NCI-H1694 (cell line): ENCODE results near the gene ARHGEF12.

Experiments used
- DNase-seq: peaks from one replicate; lab custom pipeline; 2025; lab: John Stamatoyannopoulos, UW

ARHGEF12 gene

GRCh38 chr11:120318906-120319305 lies 17.3 kb upstream of the ARHGEF12 start:
- no peak for DNase-seq

- no peak for DNase-seq
Observed at GRCh38 chr11:120324932-120325810, 11.0 kb upstream of the ARHGEF12 start, which contains the start of gene TLCD5. TLCD5 (plus strand) TSS chr11:120325299; CDS start chr11:120327442, 2,143 bp downstream.

DNA sequence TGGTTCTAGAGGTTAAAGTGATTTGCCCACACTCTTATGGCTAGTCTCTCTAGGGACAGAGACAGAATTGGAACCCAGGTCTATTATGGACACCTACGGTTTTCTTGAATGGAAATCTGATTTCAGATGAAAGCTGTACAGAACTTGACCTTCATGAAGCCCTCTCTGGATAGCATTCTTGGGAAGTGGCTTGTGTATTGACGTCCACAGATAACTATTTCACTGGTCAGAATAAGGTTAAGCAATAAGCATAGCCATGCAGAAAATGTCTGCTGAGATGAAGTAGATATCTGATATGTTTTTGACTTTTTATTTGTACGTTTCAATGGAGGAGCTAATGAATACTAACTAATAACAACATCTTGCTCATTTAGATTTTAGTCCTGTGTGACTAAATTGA lies 10.0 kb upstream of the ARHGEF12 start:
- no peak for DNase-seq

GRCh38 chr11:120326845-120327281 lies 9.3 kb upstream of the ARHGEF12 start:
- DNase-seq = no peak

DNA sequence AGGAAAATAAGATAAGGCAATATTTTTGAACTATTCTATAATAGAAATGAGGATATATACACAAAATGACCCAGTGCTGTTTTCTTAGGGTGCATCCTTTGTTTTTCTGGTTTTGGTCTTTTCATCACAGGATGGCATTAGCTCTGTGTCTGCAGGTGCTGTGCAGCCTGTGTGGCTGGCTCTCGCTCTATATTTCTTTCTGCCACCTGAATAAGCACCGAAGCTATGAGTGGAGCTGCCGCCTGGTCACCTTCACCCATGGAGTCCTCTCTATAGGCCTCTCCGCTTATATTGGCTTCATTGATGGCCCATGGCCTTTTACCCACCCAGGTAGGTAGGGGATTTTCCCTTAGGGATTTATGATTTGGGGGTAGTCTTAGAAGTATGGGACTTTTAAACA lies 8.9 kb upstream of the ARHGEF12 start:
- no peak for DNase-seq

DNA sequence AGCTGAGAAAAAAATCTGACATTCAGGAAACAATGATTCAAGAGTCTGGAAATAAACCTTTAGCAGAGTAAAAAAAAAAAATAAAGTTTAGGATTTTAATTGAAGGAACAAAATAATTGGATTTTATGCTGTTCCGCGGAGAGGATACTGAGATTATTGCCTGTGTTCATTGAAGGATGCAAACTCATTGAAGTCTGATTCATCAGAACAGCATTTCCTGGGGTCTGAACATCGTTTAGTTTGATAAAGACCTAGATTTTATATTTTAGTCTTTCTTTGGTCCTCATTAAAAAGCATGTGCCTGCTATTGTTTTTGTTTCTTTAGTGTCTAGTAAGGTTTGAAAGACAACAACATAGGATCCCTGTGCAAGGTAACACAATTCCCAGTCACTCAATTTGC lies 6.7 kb upstream of the ARHGEF12 start:
- DNase-seq = no peak

- DNase-seq = no peak
Observed at GRCh38 chr11:120330045-120330444, 6.2 kb upstream of the ARHGEF12 start.

- DNase-seq = no peak
Observed at GRCh38 chr11:120331301-120331996, 4.8 kb upstream of the ARHGEF12 start.

DNA sequence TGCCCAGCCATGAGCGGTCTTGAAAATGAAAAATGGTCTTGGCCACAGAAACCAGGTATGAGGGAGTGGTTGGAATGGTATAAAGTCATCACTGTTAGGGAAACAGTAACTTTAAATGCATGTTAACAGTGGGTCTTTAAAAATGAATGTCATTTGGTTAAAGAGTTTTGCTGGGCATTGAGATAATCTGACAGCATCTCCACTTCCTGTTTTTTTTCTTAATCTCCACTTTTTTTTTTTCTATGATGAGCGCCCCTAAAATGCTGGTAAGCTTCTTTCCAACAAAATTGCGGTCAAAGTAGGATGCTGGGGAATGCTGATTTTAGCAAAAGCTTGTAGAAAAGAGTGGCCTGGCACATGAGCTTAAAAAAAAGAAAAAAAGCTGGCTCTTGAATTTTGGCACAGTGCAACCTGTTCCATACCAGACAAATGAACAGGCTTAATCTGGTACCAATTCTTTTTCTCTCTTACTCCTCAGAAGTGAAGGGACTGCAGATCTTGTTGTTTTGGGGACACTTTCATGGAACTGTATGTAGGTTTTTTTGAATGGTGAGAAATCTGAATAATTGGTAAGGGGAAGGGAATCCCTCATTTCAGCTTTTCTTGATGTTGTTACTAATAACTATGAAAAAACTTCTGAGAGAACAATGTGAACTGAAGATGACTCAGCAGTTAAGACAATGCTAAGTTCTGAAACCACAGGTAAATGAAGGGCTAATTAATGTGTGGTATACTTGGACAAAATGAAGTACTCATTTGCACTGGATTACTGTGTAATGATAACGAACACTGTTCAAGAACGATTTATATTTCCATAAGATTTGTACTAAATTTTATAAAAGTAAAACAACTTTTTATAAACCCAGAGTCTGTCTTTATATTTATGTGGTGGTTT lies 3.1 kb upstream of the ARHGEF12 start:
- no peak for DNase-seq

DNA sequence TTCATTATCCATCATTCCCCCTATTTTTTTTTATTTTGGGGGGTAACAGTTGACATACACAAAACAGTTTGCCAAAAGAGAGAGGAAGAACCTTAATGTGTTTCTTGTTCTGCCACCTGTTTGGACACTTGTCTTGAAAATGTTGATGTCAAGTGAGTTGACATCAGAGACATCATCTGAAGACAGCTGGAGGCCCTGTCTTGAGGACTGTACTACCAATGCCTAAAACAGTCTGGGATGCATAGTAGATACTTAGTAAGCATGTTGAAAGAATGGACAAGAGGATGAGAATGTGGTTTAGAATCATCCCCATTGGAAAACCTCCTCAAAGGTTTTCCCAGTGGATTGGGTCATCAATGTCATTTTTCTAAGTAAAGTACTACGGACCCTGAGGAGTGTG lies 2.4 kb upstream of the ARHGEF12 start:
- no peak for DNase-seq

DNA sequence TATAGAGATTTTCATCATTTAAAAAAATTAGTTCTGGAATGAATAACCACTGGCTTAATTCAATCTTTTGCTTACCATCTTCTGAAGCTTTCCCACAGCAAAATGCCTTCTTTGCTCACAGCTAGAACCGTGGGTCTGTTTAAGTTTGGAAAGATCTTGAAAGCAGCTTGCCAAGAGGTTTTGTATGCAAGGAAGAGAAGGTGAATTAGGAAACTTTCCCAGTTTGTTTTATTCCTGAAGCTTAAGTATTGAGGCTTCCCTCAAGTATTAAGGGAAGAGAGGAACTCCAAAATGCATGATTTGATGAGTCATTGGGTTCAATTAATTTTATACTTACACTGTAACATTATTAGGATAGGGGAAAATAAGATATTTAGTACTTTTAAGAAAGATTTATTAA lies 1.9 kb upstream of the ARHGEF12 start:
- no peak for DNase-seq

DNA sequence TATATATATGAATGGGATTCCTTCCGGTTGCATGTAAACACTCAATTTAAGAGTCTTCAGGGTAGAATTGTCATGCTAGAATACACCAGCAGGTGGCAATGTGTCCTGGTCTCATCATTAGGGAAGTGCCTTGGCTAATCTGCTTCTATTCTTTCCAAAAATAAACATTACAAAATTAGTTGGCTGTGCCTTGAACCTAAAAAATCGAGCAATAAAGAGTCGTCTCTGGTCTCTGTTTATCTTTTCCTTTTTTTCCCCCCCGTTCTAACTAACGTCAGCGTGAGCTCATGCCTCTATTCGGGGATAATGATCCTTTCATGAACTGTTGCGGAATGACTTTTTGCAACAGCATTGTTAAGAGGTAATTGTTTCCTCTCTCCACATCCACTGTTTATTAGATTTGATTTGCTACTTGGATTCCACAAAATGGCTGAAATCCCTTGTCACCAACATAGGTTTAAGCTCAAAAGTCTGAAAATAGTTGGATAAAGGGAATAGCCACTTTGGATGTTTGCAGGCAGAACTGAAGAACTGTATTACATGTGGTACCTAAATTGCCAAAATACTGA lies 1.2 kb upstream of the ARHGEF12 start:
- DNase-seq = peak; percentile 45

GRCh38 chr11:120335556-120335907 lies 681 bp upstream of the ARHGEF12 start:
- no peak for DNase-seq

DNA sequence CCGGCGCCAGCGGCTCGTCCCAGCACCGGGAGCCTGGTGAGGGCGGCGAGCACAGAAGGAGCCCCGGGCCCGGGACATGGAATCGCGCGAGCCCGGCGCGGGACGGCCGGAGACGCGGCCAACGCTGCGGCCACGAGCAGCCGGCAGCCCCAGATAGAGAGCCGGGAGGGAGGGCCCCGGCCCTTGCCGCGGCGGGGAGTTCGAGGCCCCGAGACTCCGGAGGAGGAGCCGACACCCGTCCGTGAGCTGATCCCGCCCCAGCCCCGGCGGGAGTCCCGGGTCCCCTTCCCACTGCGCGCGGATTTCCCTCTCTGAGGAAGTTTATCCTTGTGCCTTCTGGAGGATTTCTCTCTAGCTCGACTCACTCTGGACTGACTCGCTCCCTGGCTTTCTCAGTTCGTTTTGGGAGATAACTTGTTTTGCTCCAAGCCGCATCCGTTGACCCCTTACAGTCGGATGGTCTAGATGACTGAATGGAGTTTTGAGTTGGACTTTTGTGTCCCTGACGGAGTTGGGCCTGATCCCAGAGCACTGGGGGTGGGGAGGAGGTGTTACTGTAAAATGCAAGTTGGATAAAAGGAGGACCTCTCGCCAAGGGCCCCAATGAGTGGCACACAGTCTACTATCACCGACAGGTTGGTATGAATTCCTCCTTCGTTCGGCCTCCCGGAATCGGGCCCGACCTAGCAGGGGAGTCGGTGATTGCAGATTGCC lies 585 bp downstream of the ARHGEF12 start:
- no peak for DNase-seq

DNA sequence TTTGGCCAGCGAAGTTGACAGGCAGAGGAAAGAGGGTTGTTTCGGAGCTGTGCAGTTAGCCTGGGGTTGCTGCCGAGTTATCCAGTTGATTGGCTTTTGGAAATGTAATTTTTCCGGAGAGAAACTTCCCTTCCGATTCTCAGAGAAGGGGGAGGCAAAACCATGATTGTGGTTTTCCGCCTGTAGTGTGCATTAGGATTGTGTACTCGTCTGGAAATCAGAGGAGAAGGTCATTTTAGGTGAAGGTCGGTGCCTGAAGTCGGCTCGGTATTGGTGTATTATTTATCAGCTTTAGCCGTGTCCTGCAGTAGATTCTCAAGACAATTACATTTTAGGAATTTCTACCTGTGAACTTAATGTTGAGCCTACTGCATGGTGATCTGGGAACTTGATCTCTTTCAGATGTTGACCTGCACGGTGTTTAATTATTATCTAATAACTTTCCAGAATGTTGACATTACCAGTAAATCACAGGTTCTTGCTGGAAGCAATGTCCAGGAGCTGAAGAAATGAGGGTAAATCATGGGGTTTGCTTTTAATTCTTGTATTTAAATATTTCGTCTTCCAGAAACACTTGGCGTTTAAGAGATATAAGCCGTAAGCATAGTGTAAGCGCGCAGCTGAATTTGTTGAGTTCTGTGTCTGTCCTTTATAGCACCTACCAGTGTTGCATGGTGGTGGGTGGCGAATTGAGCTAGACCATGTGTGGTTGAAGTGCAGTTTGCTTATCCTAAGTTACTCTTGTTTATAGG lies 1.3 kb downstream of the ARHGEF12 start:
- no peak for DNase-seq

- DNase-seq = no peak
Observed at GRCh38 chr11:120338107-120338933, 2.1 kb downstream of the ARHGEF12 start.

DNA sequence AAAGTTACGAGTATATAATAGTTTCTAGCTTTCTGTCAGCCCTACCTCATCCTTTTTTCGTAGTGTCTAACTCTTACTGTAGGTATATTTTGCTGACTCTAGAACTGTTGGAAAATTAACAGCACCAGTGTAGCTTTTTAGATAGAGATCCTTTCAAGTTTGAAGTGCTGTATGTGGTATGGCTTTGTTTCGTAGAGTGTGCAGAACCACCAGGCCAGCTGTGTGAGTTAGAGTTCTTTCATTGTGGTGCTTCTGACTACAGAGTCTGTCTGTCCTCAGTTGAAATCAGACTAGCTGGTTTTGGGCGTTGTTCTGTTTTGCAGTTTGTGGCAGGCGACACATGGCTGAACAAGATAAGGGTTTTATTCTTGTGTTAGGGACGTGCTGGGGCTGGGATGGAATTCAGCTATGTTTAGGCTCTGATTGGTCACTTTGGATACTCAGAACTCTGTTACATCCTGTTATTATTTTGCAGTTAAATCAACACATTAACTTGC lies 3.2 kb downstream of the ARHGEF12 start:
- DNase-seq = no peak

GRCh38 chr11:120340529-120340928 lies 4.3 kb downstream of the ARHGEF12 start:
- no peak for DNase-seq

DNA sequence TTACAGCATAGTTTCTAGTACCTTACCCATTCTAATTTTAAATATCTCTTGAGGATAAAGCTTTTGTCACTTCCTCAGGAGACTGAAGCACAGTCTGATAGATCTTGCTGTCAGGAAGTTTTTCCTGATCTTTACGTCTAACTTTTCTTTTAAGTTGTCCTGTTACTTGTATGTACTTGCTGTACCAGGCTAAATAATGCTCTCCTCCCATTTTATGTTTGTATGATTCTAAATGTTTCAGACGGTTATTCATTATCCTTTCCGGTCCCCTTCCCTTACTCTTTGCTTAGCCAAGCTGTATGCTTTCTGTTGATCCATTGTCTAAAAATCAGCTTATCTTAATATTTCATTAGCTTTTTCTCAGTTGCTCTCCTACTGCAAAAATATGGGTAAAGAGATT lies 6.0 kb downstream of the ARHGEF12 start:
- no peak for DNase-seq
